MM.1S (cell line): ENCODE data around the gene PLEKHH3.

Experiments
- CTCF ChIP-seq: fragments of 300-600 bp; sonication (generic); IDR thresholded peaks from 2 replicates; pipeline ENCODE4 v1.5.1; 2016; ENCODE audit warnings: antibody characterized with exemption, low read length, mixed read lengths
- EZH2 ChIP-seq: fragments of 300-600 bp; sonication (generic); optimal IDR thresholded peaks from 2 replicates; pipeline ENCODE3; 2017; ENCODE audit warnings: low read depth, mild to moderate bottlenecking, antibody characterized with exemption, low read length, mixed read lengths

- TF ChIP-seq CTCF (no peak), EZH2 (no peak)
Measured at GRCh38 chr17:42677921-42678781, 1.4 kb upstream of the PLEKHH3 start.
